BLaER1 (cell line): ENCODE results near the gene SLCO3A1.

ENCODE experiments used
- H3K27ac ChIP-seq: shearing (Covaris generic); formaldehyde crosslinking; 2 replicates; pipeline ENCODE4 v1.8.1; 2022
- H3K27me3 ChIP-seq: shearing (Covaris generic); formaldehyde crosslinking; 2 replicates; pipeline ENCODE4 v1.8.1; 2022
- H3K36me3 ChIP-seq: shearing (Covaris generic); formaldehyde crosslinking; 2 replicates; pipeline ENCODE4 v1.8.1; 2022
- H3K4me1 ChIP-seq: shearing (Covaris generic); formaldehyde crosslinking; 2 replicates; pipeline ENCODE4 v1.8.1; 2022
- H3K4me2 ChIP-seq: shearing (Covaris generic); formaldehyde crosslinking; 2 replicates; pipeline ENCODE4 v1.8.1; 2022
- H3K4me3 ChIP-seq: shearing (Covaris generic); formaldehyde crosslinking; 2 replicates; pipeline ENCODE4 v1.8.1; 2022
- H3K9ac ChIP-seq: shearing (Covaris generic); formaldehyde crosslinking; 2 replicates; pipeline ENCODE4 v1.8.1; 2022
- H3K9me3 ChIP-seq: shearing (Covaris generic); formaldehyde crosslinking; 2 replicates; pipeline ENCODE4 v1.8.1; 2022
- H4K20me1 ChIP-seq: shearing (Covaris generic); formaldehyde crosslinking; 2 replicates; pipeline ENCODE4 v1.8.1; 2022
- Cebpa-rat ChIP-seq: shearing (Covaris generic); IDR thresholded peaks from 2 replicates; pipeline ENCODE4 v1.8.1; 2022

Gene SLCO3A1

DNA sequence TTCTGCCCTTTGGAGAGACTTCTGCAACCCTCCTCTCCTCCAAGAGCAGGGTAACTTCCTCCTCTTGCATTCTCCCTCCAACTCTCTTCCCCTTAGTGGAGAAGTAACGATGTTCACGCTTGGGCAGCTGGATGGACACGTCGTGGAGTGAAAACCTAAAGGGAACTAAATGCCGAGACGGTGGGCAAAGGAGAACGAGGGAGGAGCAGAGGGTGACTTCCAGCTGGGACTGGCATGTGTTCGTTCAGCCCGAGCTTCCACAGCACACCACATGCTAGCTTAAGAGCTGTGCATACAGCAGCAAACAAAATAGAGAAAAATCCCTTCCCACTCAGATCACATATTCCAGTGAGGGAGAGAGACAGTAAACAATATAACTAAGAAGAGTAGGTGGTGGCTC is 179.8 kb downstream of the SLCO3A1 start:
- no peak overlapping the region for H3K27ac ChIP-seq
- H3K9ac ChIP-seq = no peak overlapping the region
- H3K4me2 ChIP-seq = no peak overlapping the region
- H3K27me3 ChIP-seq = no peaks in the 10 kb centered on the region
- TF ChIP-seq Cebpa-rat = no peak
- no peak overlapping the region for H3K4me3 ChIP-seq
- H3K4me1 ChIP-seq = no peaks in the 10 kb centered on the region
- H3K9me3 ChIP-seq = no peaks in the 10 kb centered on the region
- no peaks in the 10 kb centered on the region for H4K20me1 ChIP-seq
- no peaks in the 10 kb centered on the region for H3K36me3 ChIP-seq

DNA sequence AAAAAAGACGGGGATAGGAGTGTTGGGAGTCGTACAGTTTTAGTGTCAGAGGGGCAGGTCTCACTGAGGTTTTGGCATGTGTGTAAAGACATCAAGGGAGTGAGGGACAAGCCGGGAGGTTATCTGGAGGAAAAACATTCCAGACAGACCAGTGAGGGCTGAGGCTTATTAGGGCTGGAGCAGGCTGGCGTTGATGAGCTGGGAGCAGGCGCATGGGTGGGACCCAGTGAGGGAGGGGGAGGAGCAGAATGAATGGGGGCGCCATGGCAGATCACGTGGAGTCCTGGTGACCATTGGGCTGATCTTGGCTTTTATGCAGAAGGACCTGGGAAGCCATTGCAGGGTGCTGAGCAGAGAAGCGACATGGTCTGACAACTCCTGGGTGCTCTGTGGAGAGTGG is 180.2 kb downstream of the SLCO3A1 start:
- H3K36me3 ChIP-seq = no peaks in the 10 kb centered on the region
- no peak overlapping the region for H3K27ac ChIP-seq
- H3K27me3 ChIP-seq = no peaks in the 10 kb centered on the region
- H4K20me1 ChIP-seq = no peaks in the 10 kb centered on the region
- no peak overlapping the region for H3K4me2 ChIP-seq
- H3K4me1 ChIP-seq = no peaks in the 10 kb centered on the region
- peaks cover 4% of the 10 kb centered on the region for H3K9me3 ChIP-seq
- H3K4me3 ChIP-seq = no peak overlapping the region
- no peak overlapping the region for H3K9ac ChIP-seq
- no peak for TF ChIP-seq Cebpa-rat

DNA sequence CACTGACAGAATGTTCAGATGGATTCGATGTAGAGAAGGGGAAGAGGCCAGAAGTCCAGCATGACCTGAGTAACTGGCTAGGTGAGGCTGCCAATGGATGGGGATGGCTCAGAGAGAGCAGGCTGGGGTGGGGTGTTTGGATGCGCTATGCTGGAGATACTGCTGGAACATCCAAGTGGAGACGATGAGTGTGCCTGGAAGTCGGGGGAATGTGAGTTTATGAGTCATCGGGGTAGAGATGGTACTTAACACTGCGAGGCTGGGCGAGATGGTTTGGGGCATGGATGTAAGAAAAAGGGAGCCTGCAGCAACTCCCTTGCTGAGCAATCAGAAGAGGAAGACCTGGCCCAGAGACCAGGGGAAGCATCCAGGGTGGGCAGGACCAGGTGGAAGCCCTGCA is 180.7 kb downstream of the SLCO3A1 start:
- Histone ChIP-seq H3K27ac (no peak overlapping the region), H3K9me3 (peaks cover 9% of the 10 kb centered on the region), H3K4me3 (no peak overlapping the region), H3K36me3 (no peaks in the 10 kb centered on the region), H3K4me1 (no peaks in the 10 kb centered on the region), H3K27me3 (no peaks in the 10 kb centered on the region), H3K4me2 (no peak overlapping the region), H3K9ac (no peak overlapping the region), H4K20me1 (no peaks in the 10 kb centered on the region)
- TF ChIP-seq Cebpa-rat = no peak

DNA sequence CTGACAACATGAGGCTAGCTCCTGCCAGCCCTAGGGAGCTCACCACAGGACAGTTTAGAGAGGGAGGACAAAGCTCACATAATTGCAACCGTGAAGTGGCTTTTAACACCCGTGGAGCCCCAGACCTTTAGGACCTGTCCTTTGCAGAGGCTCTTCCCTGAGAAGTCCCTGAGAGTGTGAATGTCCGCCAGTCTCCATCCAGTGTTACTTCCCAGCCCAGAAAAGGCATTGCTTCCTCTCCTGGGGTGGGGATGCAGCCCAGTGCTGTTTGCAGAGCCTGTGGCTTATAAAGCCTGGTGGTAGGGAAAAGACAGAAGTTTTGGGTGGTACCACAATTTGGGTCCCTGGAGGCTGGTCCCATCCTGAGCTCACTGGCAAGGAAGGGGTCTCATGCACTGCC is 182.0 kb downstream of the SLCO3A1 start:
- Histone ChIP-seq H3K27ac (no peak overlapping the region), H3K4me1 (no peaks in the 10 kb centered on the region), H3K4me2 (no peak overlapping the region), H3K9me3 (peaks cover 16% of the 10 kb centered on the region), H3K4me3 (no peak overlapping the region), H3K36me3 (no peaks in the 10 kb centered on the region), H3K9ac (no peak overlapping the region), H4K20me1 (no peaks in the 10 kb centered on the region), H3K27me3 (no peaks in the 10 kb centered on the region)
- no peak for TF ChIP-seq Cebpa-rat

DNA sequence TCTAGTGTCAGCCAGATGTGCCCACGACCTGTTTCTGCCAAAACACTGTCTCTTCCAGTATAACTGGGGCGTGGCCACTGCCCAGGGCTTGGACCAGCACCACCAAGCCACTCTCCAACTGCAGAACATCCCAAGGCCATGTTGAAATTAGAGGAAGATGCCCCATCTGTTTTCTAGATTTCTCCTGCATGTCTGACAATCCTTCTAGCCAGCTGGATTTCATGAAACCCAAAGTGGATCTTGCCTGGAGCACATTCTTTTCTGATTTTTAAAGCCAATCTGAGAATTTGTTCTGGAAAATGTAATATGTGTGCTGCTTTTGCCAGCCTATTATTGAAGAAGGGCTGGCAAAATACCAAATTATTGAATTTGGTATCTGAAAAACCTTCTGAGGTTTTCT is 182.5 kb downstream of the SLCO3A1 start:
- H3K4me3 ChIP-seq = no peak overlapping the region
- TF ChIP-seq Cebpa-rat = no peak
- H3K9me3 ChIP-seq = peaks cover 16% of the 10 kb centered on the region
- H3K4me1 ChIP-seq = no peaks in the 10 kb centered on the region
- no peak overlapping the region for H3K9ac ChIP-seq
- no peaks in the 10 kb centered on the region for H3K27me3 ChIP-seq
- no peak overlapping the region for H3K27ac ChIP-seq
- no peaks in the 10 kb centered on the region for H4K20me1 ChIP-seq
- H3K36me3 ChIP-seq = no peaks in the 10 kb centered on the region
- no peak overlapping the region for H3K4me2 ChIP-seq

DNA sequence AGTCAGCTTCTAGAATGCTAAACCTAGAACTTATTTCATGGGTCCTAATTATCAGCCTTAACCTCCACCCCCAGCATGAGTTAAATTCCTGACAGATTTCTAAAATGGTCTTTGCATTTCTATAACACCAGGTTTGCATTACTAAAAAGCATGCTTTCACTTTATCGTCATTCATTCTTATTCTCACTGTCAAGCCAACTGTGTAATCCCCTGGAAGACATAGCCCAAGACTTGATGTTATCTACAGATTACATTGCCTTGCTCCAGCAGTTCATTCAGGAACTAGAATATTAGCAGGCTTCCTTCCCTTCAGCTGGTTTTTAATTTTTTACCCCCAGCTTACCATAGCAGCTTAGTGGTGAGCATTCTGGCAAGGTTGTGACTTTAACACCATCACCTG is 184.0 kb downstream of the SLCO3A1 start:
- H3K9me3 ChIP-seq = peaks cover 16% of the 10 kb centered on the region
- TF ChIP-seq Cebpa-rat = no peak
- no peaks in the 10 kb centered on the region for H4K20me1 ChIP-seq
- no peak overlapping the region for H3K4me3 ChIP-seq
- H3K4me1 ChIP-seq = no peaks in the 10 kb centered on the region
- no peaks in the 10 kb centered on the region for H3K27me3 ChIP-seq
- H3K36me3 ChIP-seq = no peaks in the 10 kb centered on the region
- H3K4me2 ChIP-seq = no peak overlapping the region
- no peak overlapping the region for H3K27ac ChIP-seq
- H3K9ac ChIP-seq = no peak overlapping the region

DNA sequence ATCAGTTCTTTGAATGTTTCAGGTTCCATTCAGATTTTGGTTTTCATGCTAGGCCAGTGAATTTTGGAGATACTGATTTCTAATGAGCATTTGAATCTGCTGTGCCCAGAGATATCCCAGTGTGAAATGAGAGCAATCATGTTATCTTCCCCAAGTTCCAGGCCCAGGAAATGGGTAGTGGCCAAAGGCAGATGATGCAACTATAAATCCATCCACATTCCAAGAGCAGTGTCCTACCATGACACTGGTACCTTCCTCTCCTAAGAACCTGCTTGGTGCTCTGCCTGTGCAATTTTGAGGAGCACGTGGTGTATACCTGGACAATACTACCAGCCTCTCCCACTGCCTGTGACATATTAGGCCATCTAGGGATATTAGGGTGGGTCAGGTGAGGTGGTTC is 186.8 kb downstream of the SLCO3A1 start:
- Histone ChIP-seq H3K27ac (no peak overlapping the region), H3K4me3 (no peak overlapping the region), H4K20me1 (no peaks in the 10 kb centered on the region), H3K9me3 (peaks cover 16% of the 10 kb centered on the region), H3K36me3 (no peaks in the 10 kb centered on the region), H3K4me1 (no peaks in the 10 kb centered on the region), H3K27me3 (no peaks in the 10 kb centered on the region), H3K4me2 (no peak overlapping the region), H3K9ac (no peak overlapping the region)
- TF ChIP-seq Cebpa-rat = no peak

DNA sequence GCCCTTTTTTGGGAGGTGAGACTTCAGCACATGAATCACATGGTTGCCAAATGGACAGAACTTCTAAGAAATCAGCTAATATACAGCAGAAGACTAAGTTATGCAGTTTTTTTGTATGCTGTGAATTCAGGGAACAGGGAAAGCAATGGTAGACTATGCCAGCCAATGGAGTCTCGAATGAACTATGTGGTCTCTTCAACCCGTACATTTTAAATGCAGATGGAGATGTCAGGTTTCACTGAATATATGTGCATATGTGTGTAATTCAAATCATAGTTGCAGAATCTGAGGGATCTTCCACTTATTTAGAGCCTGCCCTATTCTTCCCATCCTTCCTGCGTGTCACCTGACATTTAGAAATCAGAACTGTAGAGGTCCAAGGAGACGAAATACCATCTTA is 187.9 kb downstream of the SLCO3A1 start:
- H3K36me3 ChIP-seq = no peaks in the 10 kb centered on the region
- no peak overlapping the region for H3K4me3 ChIP-seq
- H4K20me1 ChIP-seq = no peaks in the 10 kb centered on the region
- no peaks in the 10 kb centered on the region for H3K4me1 ChIP-seq
- H3K9ac ChIP-seq = no peak overlapping the region
- H3K27me3 ChIP-seq = no peaks in the 10 kb centered on the region
- TF ChIP-seq Cebpa-rat = no peak
- H3K27ac ChIP-seq = no peak overlapping the region
- peaks cover 16% of the 10 kb centered on the region for H3K9me3 ChIP-seq
- H3K4me2 ChIP-seq = no peak overlapping the region

DNA sequence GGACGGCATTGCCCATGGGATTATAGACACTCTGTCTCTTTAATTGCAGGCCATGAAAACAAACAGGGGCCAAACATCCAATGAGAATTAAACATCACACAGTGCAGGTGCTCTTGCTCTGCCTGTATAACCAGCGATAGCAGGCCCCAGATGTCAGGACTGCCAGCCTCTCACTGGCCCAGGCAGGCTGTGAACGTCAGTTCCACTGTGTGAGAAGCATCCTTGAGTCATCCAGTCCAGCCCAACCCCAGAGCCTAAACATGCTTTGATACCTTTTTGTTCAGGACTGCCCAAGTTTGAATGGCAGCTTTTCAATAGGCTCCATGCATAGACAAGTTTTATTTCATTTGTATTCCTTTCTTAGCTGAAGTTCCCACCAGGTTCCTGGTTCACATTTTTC is 189.8 kb downstream of the SLCO3A1 start:
- Histone ChIP-seq H3K27ac (no peak overlapping the region), H3K4me2 (no peak overlapping the region), H3K9me3 (peaks cover 16% of the 10 kb centered on the region), H3K4me1 (no peaks in the 10 kb centered on the region), H3K9ac (no peak overlapping the region), H3K4me3 (no peak overlapping the region), H4K20me1 (no peaks in the 10 kb centered on the region), H3K27me3 (no peaks in the 10 kb centered on the region), H3K36me3 (no peaks in the 10 kb centered on the region)
- no peak for TF ChIP-seq Cebpa-rat

DNA sequence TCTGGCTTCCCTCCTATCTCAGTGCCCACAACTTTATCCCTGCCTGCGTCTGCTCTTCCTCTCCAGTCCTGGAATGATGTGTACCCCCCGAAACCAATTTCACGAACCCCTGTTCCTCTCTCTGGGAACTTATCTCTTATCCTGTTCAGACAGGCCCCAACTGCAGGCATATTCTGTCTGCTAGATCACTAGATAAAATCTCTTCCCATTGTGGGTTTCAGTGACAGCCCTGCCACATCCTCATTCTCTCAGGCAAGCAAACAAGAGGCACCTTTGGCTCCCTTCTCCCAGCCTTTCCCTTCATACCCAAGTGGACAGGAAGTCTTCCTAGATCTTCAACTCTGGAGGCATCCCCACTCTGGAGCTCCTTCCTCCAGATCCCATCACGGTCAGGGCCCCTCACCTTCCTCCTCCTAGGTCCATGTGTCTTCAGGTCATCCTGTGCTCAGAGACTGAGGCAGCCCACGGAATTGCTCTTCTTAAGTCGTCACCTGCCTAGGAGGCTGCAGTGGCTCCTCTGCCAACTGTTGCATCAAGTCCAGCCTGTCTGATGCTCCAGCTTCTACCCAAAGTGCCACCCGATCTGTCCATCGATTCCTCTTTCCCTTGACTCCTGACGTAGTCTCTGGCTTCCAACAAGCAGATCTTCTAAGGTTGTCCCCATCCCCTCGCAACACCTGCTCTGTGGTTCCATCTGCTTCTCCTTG is 190.8 kb downstream of the SLCO3A1 start:
- no peak overlapping the region for H3K4me2 ChIP-seq
- no peak for TF ChIP-seq Cebpa-rat
- no peaks in the 10 kb centered on the region for H4K20me1 ChIP-seq
- no peaks in the 10 kb centered on the region for H3K36me3 ChIP-seq
- no peak overlapping the region for H3K9ac ChIP-seq
- H3K4me1 ChIP-seq = no peaks in the 10 kb centered on the region
- no peaks in the 10 kb centered on the region for H3K27me3 ChIP-seq
- H3K4me3 ChIP-seq = no peak overlapping the region
- peaks cover 6% of the 10 kb centered on the region; the same call in 1 of the 2 replicates for H3K9me3 ChIP-seq
- no peak overlapping the region for H3K27ac ChIP-seq

DNA sequence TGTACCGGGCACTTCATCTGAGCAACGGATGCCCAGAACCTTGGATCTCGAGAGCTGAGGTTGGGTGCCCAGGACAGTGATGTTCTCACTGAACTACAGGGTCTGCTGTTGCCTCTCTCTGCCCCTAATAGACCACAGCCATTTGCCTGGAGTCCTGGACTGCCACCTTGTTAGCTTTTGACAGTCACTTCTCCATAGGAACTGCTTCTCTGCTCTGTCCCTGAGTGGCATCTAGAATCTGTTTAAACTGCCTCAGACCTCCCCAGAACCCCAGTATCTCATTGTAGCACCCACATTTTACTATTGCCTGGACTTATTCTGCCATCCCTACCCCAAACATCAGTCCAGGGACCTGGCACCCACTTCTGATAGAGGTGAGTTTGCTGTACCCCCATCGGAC is 194.4 kb downstream of the SLCO3A1 start:
- Histone ChIP-seq H4K20me1 (no peaks in the 10 kb centered on the region), H3K4me3 (no peak overlapping the region), H3K9me3 (no peaks in the 10 kb centered on the region), H3K4me1 (no peaks in the 10 kb centered on the region), H3K4me2 (no peak overlapping the region), H3K9ac (no peak overlapping the region), H3K27me3 (no peaks in the 10 kb centered on the region), H3K36me3 (no peaks in the 10 kb centered on the region), H3K27ac (no peak overlapping the region)
- no peak for TF ChIP-seq Cebpa-rat
